C4-2B (cell line): ENCODE data around the gene ATP2A2.

Experiments
- ZFX ChIP-seq: fragments of 450-650 bp; IDR thresholded peaks from 2 replicates; pipeline ENCODE4 v1.6.1; 2017
- TF ChIP-seq, protein P1 (sequence below): fragments of 450-650 bp; conservative IDR thresholded peaks from 2 replicates; pipeline ENCODE4 v1.5.1; 2017; ENCODE audit warnings: mild to moderate bottlenecking

DNA sequence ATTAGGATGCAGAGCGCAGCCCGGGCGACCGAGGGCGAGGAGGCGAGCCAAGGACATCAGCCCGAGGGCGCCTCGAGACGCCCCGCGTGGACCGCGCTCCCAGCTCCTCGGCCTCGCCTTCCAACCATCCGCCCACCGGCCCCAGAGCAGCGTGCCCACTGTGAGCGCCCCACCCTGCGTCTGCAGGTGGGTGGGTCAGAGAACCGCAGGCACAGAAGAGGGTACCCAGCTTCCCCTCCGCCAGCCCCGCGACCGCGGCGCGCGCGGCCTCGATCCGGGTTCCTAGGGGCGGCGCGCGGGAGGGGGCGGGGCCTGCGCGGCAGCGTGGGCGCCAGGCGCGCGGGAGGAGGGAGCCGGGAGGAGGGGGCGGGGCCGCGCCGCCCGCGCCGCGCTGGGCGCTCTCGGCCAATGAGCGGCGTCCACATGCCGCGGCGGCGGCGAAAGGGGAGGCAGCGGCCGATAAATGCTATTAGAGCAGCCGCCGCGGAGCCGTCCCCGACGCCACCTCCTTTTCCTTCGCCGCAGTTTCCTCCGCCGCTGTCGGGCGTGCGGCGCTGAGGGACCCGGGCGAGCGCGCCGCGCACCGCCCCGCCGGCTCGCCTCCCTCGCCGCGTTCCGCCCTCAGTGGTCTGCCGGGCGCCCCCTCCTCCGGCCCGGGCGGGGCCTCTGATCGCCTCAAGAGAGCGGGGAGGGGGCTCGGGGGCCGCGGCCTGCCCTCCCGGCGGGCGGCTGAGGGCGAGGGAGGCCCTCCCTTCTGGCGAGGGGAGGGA lies at the start of gene ATP2A2:
- TF ChIP-seq, protein P1, sequence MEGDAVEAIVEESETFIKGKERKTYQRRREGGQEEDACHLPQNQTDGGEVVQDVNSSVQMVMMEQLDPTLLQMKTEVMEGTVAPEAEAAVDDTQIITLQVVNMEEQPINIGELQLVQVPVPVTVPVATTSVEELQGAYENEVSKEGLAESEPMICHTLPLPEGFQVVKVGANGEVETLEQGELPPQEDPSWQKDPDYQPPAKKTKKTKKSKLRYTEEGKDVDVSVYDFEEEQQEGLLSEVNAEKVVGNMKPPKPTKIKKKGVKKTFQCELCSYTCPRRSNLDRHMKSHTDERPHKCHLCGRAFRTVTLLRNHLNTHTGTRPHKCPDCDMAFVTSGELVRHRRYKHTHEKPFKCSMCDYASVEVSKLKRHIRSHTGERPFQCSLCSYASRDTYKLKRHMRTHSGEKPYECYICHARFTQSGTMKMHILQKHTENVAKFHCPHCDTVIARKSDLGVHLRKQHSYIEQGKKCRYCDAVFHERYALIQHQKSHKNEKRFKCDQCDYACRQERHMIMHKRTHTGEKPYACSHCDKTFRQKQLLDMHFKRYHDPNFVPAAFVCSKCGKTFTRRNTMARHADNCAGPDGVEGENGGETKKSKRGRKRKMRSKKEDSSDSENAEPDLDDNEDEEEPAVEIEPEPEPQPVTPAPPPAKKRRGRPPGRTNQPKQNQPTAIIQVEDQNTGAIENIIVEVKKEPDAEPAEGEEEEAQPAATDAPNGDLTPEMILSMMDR = no peak
- no peak for TF ChIP-seq ZFX
